Measurements from ENCODE around the gene TADA2A.

- no peak for TF ChIP-seq CTCF (IDR thresholded peaks at IDR 0.05; ENCODE audit: low read length)
- no peak for TF ChIP-seq EZH2 (IDR thresholded peaks at IDR 0.05; ENCODE audit: borderline replicate concordance, low read length)
Measured at GRCh38 chr17:37520174-37520573, 113.5 kb downstream of the TADA2A start.

All from OCI-LY1 (cell line).